Esophagus muscularis mucosa (tissue), 4 donors: ENCODE data around the gene GALNTL6. TPM values are rescaled to one million over a fixed set of nuclear protein-coding genes. Genes with fewer than 3 reads are reported as not detected.
A peak's percentile ranks its signal among the peaks of the same experiment; 100 is the strongest.

Source experiments
- DNase-seq: peaks from one replicate; pipeline ENCODE4 v3.0.0-alpha.2; 2017; ENCODE audit errors: extremely low spot score
- H3K27ac ChIP-seq, 4 donors: fragments of 200-600 bp; sonication (generic); replicated peaks in 1 of 4; 1 replicate in 3 of 4; 2 replicates in 1 of 4; pipeline ENCODE4 v1.5.1; 2016 to 2019; ENCODE audit warnings: mild to moderate bottlenecking in 1 of 4
- H3K27me3 ChIP-seq, 4 donors: fragments of 200-600 bp; sonication (generic); one replicate each; pipeline versions ENCODE4 v1.5.1 to v1.6.0; 2016 to 2019
- H3K36me3 ChIP-seq, 4 donors: fragments of 200-600 bp; sonication (generic); one replicate each; pipeline ENCODE4 v1.5.1; 2016 to 2019
- H3K4me1 ChIP-seq, 4 donors: fragments of 200-600 bp; sonication (generic); one replicate each; pipeline ENCODE4 v1.5.1; 2016 to 2019
- H3K4me3 ChIP-seq, 4 donors: fragments of 200-600 bp; sonication (generic); 1 replicate in 2 of 4; 2 replicates in 2 of 4; pipeline ENCODE4 v1.5.1; 2016 to 2019; ENCODE audit warnings: mild to moderate bottlenecking in 4 of 4, moderate library complexity in 1 of 4
- H3K9me3 ChIP-seq, 4 donors: fragments of 200-600 bp; sonication (generic); 1 replicate in 3 of 4; 2 replicates in 1 of 4; pipeline ENCODE4 v1.5.1; 2016 to 2019
- EP300 ChIP-seq: sonication (generic); formaldehyde crosslinking; IDR thresholded peaks from one replicate; pipeline ENCODE4 v1.6.1; 2017; ENCODE audit warnings: antibody characterized with exemption
- POLR2A ChIP-seq: fragments of 450-650 bp; IDR thresholded peaks from one replicate; pipeline ENCODE4 v1.6.1; 2017; ENCODE audit warnings: antibody characterized with exemption, moderate library complexity, mild to moderate bottlenecking, low read depth
- POLR2AphosphoS5 ChIP-seq, 2 donors: sonication (generic); formaldehyde crosslinking; IDR thresholded peaks; one replicate each; pipeline ENCODE4 v1.6.1; 2017; ENCODE audit warnings: antibody characterized with exemption in 2 of 2
- WGBS: methylation state at CpG from one replicate; pipeline ENCODE4 v1.1.5; 2018; 5-methylcytosine and 5-hydroxymethylcytosine counted together
- intact Hi-C: fragments of 100-400 bp; cut with DNase I; formaldehyde crosslinking; loops from one replicate; pipeline ENCODE4 v1.15.1; 2023
- total RNA-seq, 4 donors: library from RNA; depleted of rRNA; stranded (reverse); fragments of >200 nt; gene quantifications; one replicate each; pipeline versions ENCODE4 v1.1.0 to v1.2.1, GENCODE V29; 2016
- TF ChIP-seq, protein P1 (sequence below), 3 experiments: fragments of 200-600 bp in 2 of 3; fragments of 450-650 bp in 1 of 3; sonication (generic) in 2 of 3; IDR thresholded peaks; one replicate each; pipeline ENCODE4 v1.5.1; 2017 to 2019; ENCODE audit warnings: antibody characterized with exemption in 3 of 3, mild to moderate bottlenecking in 2 of 3, moderate library complexity in 1 of 3

GALNTL6 gene
- total RNA-seq, 4 donors from 2014 or later = 0.33 to 0.42 TPM; not detected in 2

DNA sequence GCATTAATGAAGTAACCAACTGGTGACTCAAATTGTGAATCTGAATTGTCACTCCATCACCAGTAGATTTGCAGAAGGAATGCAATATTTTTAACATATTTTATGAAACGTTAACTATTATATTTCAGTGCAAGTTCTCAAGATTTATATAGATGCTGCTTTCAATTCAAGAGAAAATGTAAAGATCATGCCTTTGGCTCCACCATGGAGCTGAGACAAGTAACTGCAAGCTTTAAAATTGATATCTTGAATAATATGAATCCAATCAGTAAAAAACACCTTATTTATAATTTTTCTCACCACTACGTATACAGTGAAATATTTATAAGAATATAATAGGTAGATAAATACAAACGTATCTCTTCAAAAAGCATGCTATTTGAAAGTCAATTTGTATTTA, 27.8 kb upstream of the GALNTL6 start:
- 64% methylated on average over 3 of the region's 3 CpGs for WGBS
- H3K27me3 ChIP-seq = no peaks in the 10 kb centered on the region
- intact Hi-C loops = no loop called here

DNA sequence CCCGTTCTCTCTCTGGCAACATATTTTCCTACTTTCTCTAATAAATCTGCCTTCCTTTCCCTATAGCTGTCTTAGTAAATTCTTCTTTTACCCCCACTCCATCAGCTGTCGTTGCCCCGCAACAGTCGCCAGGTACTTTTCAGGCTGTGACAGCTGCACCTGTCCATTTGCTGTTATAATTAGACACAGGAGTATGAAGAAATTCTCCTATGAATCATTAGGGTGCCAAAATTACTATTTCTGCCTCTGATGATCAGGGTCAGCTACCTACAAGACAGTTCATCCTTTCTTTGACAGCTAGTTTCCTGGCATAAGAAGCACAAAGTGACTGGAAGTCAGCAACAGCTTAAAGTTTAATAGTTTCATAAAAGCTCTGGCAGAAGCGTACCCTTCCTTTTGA, 19.5 kb upstream of the GALNTL6 start:
- no peaks in the 10 kb centered on the region for H3K36me3 ChIP-seq
- 80% methylated on average over 5 of the region's 5 CpGs for WGBS
- no peak overlapping the region for H3K4me3 ChIP-seq
- TF ChIP-seq POLR2AphosphoS5 (IDR thresholded peaks at IDR 0.05) (no peak), POLR2A (no peak), EP300 (no peak)
- TF ChIP-seq, protein P1, sequence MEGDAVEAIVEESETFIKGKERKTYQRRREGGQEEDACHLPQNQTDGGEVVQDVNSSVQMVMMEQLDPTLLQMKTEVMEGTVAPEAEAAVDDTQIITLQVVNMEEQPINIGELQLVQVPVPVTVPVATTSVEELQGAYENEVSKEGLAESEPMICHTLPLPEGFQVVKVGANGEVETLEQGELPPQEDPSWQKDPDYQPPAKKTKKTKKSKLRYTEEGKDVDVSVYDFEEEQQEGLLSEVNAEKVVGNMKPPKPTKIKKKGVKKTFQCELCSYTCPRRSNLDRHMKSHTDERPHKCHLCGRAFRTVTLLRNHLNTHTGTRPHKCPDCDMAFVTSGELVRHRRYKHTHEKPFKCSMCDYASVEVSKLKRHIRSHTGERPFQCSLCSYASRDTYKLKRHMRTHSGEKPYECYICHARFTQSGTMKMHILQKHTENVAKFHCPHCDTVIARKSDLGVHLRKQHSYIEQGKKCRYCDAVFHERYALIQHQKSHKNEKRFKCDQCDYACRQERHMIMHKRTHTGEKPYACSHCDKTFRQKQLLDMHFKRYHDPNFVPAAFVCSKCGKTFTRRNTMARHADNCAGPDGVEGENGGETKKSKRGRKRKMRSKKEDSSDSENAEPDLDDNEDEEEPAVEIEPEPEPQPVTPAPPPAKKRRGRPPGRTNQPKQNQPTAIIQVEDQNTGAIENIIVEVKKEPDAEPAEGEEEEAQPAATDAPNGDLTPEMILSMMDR (IDR thresholded peaks at IDR 0.05) = no peak
- H3K27ac ChIP-seq = no peak overlapping the region
- intact Hi-C loops = no loop called here
- H3K27me3 ChIP-seq = no peaks in the 10 kb centered on the region
- DNase-seq = no peak
- H3K9me3 ChIP-seq = no peaks in the 10 kb centered on the region
- no peaks in the 10 kb centered on the region for H3K4me1 ChIP-seq

More for the DNA sequence above, 27.8 kb upstream of the GALNTL6 start:
- H3K9me3 ChIP-seq = peaks cover 0 to 11% (median 0%) of the 10 kb centered on the region in 4 donors
- H3K4me1 ChIP-seq = no peaks in the 10 kb centered on the region
- DNase-seq = no peak
- H3K4me3 ChIP-seq = no peak overlapping the region
- H3K36me3 ChIP-seq = no peaks in the 10 kb centered on the region
- no peak overlapping the region for H3K27ac ChIP-seq
- TF ChIP-seq EP300 (no peak), POLR2A (no peak), POLR2AphosphoS5 (IDR thresholded peaks at IDR 0.05) (no peak)
- TF ChIP-seq, protein P1 (IDR thresholded peaks at IDR 0.05) = no peak

DNA sequence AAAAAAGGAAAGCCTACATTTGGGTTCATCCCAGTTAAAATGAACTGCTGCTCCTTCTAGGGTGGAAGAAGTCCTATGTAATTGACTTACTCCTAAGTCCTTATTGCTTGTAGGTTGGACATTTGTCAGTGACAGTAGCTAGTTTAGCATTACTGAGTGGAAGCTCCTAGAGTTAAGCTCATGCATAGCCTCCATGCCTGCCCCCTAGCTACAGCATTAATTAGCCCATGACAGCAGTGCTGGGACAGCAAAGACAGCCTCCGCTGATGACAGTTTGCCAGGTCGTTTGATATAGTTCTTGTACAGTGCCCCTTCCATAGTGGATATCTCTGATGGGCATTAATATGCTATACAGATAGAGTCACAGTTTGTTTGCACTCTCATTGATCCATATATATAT, 18.7 kb upstream of the GALNTL6 start:
- WGBS = 86% methylated on average over 2 of the region's 2 CpGs
- no peak for DNase-seq
- no peak overlapping the region for H3K27ac ChIP-seq
- H3K9me3 ChIP-seq = no peaks in the 10 kb centered on the region
- no peaks in the 10 kb centered on the region for H3K4me1 ChIP-seq
- no peaks in the 10 kb centered on the region for H3K36me3 ChIP-seq
- intact Hi-C loops = no loop called here
- H3K4me3 ChIP-seq = no peak overlapping the region
- no peaks in the 10 kb centered on the region for H3K27me3 ChIP-seq
- TF ChIP-seq EP300 = no peak

DNA sequence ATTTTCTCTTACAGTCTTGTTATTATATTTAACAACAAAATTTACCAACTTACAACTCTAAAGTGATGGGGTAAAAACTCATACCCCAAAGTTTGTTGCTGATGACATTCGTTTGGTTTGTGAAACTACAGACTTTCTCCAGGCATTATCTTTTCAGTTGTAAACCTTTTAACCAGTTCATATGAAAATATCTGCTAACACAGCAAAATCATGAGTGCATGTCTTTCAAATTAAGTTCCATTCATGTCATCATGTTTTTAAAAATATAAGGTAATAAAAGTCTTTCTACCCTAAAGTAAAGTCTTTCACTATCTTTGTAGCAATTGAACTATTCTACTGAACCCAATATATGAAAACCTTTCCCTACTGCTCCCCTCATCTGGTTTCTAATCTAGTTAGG, 3.4 kb upstream of the GALNTL6 start:
- TF ChIP-seq POLR2A (no peak), EP300 (no peak), POLR2AphosphoS5 (IDR thresholded peaks at IDR 0.05) (no peak)
- TF ChIP-seq, protein P1 (IDR thresholded peaks at IDR 0.05) = no peak
- peaks cover 0 to 39% (median 12%) of the 10 kb centered on the region in 4 donors for H3K27me3 ChIP-seq
- intact Hi-C loops = no loop called here
- no peaks in the 10 kb centered on the region for H3K36me3 ChIP-seq
- peaks cover 9 to 22% (median 20%) of the 10 kb centered on the region in 4 donors for H3K4me1 ChIP-seq
- H3K9me3 ChIP-seq = no peaks in the 10 kb centered on the region
- H3K4me3 ChIP-seq = no peak overlapping the region
- 83% methylated on average over 1 of the region's 1 CpG for WGBS
- DNase-seq = no peak
- no peak overlapping the region for H3K27ac ChIP-seq

DNA sequence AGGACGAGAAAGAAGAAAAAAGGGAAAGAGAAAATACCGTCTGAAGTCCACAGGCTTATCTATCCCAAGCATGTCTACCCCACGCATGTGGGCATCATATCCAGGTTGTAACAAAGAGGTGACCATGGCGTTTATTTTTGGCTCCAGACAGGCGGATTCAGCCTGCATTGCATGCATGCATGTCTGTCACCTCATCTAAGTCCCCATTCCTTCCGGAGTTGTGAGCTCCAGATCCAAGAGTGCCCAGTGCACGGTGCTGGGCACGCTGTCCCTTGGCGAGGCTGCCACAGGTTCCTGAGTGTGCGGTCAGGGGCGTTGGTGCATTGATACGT, 905 bp upstream of the GALNTL6 start:
- no peaks in the 10 kb centered on the region for H3K36me3 ChIP-seq
- H3K27ac ChIP-seq = no peak overlapping the region
- 16% methylated on average over 6 of the region's 12 CpGs for WGBS
- intact Hi-C loops = no loop called here
- TF ChIP-seq POLR2A = no peak
- no peak for TF ChIP-seq POLR2AphosphoS5 (IDR thresholded peaks at IDR 0.05)
- TF ChIP-seq EP300 = no peak
- peak overlapping the region; percentile 41 to 54 (median 50) for H3K4me3 ChIP-seq
- H3K27me3 ChIP-seq = peaks cover 0 to 43% (median 12%) of the 10 kb centered on the region in 4 donors
- H3K4me1 ChIP-seq = peaks cover 9 to 22% (median 20%) of the 10 kb centered on the region in 4 donors
- peak; percentile 87 for DNase-seq
- H3K9me3 ChIP-seq = no peaks in the 10 kb centered on the region
